DMS153 treated with DMSO at 0.1 percent for 48 hours (cell line): Measurements from ENCODE around the gene NR2F6.
A peak's percentile ranks its signal among the peaks of the same experiment; 100 is the strongest.

Source experiments
- DNase-seq: peaks from one replicate; lab custom pipeline; 2025; ENCODE audit not compliant: unreplicated experiment; lab: John Stamatoyannopoulos, UW

Gene NR2F6

GRCh38 chr19:17264641-17264979, 18.9 kb upstream of the NR2F6 start, which contains the start of gene USHBP1:
Gene USHBP1 (minus strand): TSS chr19:17264745. CDS start chr19:17264299, 446 bp downstream.
- no peak for DNase-seq

DNA sequence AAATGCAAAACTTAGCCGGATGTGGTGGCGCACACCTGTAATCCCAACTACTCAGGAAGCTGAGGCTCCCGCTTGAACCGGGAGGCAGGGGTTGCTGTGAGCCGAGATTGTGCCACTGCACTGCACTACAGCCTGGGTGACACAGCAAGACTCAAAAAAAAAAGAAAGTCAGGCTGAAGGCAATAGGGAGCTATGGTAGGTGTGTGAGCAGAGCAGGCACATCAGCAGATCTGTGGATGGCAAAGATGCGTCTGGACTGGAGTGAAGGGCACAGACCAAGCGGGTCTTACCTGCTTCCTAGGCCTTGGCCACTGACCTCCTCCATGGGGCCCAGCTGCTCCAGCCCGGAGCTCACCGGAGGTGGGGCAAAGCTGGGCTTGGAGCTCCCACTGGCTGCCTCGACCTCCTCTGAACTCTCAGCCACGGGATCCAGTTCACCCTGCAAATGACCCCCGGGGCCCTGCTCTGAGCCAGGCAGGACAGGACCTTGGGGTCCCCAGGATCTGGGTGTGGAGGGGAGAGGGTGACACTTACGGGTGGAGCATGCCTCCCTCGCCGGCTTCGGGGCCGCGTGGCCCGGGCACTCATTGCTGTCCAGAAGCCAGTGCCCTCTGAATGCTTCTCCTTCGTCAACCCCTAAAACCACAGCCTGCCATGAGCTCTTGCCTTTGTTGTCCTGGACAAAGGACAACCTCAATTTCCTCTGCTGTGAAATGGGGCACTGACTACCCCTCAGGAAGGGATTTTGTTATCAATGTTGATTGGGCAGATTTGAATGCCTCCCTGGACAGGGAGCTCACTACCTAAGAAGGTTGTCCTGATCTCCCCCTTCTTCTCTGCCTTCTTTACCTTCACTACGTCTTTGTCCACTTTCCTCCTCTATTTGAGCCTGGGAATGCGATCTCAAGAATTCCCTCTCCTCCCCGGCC, 18.3 kb upstream of the NR2F6 start:
- no peak for DNase-seq

- no peak for DNase-seq
Measured at GRCh38 chr19:17262557-17262956, 16.8 kb upstream of the NR2F6 start.

- DNase-seq, result peak; percentile 80
Measured at GRCh38 chr19:17260842-17261325, 15.2 kb upstream of the NR2F6 start.

GRCh38 chr19:17259934-17260333, 14.2 kb upstream of the NR2F6 start:
- DNase-seq, result no peak

- no peak for DNase-seq
Measured at GRCh38 chr19:17259118-17259780, 13.5 kb upstream of the NR2F6 start.

DNA sequence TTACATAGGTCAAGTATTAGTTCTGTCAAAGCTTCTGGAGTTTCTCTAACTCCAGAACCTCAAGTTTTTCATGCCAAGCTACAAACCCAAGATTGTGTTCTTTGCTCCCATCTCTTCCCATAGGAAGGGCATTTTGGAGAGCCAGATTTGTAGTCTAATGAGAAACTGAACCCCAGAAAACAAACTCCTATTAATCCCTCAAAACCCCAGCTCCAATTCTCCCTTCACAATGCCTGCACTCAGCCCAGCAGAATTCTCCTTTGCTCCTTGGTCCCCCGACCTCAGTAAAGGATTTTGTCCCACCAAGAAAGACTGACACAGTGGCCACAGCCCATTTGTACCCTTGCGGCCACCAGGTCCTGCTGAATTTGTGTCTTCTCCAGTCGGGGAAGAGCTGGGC, 10.4 kb upstream of the NR2F6 start:
- DNase-seq, result no peak

DNA sequence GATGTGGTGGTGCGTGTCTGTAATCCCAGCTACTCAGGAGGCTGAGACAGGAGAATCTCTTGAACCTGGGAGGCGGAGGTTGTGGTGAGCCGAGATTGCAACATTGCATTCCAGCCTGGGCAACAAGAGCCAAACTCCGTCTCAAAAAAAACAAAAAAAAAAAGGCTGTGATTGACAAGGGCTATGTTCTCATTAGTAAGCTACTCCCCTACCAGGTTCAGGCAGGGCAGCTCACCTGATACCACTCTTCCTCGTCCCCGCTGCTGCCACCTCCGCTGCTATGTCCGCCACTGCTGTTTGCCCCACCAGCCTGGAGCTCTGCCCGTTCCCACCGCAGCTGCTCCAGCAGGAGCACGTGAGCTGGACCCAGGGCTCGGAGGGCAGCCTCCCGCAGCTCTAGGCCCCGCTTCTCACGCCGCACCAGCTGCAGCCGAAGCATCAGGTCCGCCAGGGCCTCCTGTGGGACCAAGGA, 9.5 kb upstream of the NR2F6 start:
- no peak for DNase-seq

GRCh38 chr19:17254636-17255035, 8.9 kb upstream of the NR2F6 start:
- DNase-seq, result no peak

GRCh38 chr19:17249887-17250548, 4.3 kb upstream of the NR2F6 start:
- no peak for DNase-seq

- no peak for DNase-seq
Measured at GRCh38 chr19:17248011-17248776, 2.5 kb upstream of the NR2F6 start.

DNA sequence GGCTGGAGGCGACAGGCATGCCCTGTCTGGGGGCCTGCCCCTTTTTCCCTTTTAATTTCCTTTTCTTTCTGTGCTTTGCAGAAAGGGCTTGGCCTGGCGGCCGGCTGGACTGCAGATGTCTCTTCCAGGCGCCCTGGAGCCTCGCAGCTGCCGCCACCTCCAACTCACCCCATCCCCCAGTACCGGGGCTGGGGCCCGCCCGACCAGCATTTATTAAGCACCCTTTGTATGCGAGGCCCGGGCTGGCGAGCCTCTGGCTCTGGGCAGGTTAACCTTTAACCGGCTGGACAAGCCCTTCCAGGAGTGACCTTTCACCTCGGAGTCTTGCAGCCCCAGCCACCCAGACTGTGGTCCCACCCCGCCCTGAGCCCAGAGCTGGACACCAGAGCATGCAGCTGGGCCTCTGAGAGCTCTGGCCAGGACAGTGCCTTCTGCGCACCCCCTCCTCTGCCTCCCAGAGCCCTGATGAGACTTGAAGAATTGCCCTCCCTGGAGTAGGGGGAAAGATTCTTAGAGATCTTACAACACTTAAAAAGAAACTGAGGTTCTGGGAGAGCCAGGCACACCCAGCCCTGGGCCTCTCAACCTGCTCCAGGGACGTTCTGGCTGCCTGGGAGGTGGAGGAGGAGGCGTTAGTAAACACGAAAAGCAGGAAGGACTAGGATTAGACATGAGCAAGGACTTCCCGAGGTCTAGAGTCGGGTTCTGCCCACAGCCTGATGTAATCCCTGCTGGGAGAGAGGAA, 1.1 kb upstream of the NR2F6 start:
- peak; percentile 44 for DNase-seq

DNA sequence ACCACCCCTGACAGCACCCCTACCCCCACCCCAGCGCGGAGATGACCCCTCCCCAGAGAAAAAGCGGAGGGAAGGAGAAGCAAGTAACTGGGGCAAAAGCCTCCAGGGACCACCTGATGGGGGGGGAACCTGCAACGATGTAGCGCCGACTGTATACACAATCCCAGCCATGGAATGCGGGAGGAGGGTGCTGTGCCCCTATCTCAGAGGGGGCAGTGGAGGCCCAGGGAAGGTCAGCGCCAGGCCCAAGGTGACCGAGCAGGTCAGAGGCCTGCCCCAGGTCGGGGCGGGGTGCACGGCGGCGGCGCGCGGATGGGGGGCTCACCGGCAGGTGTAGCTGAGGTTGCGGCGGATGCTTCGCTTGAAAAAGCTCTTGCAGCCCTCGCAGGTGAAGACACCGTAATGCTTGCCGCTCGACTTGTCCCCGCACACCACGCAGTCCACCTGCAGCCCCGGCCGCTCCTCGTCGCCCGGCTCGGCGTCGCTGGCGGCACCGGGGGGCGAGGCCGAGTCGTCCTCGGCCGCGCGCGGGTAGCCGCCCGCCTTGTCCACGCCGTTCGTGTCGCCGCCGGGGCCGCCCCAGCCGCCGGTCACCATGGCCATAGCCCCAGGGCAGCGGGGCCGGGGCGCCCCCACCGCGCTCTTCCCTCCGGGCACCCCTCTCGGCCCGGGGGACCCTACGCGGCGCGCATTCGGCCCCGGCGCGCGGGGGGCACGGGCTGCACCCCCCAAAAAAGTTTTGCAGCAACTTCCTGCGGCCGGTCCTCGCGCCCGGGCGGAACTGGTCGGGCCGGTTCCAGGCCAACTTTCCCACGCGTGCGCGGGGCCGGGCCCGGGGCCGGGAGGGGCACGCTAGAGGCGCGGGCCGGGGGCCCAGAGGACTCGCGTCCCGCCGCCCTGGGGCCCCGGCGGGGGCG, 843 bp downstream of the NR2F6 start:
- no peak for DNase-seq

GRCh38 chr19:17243830-17244617, 1.7 kb downstream of the NR2F6 start:
- no peak for DNase-seq

DNA sequence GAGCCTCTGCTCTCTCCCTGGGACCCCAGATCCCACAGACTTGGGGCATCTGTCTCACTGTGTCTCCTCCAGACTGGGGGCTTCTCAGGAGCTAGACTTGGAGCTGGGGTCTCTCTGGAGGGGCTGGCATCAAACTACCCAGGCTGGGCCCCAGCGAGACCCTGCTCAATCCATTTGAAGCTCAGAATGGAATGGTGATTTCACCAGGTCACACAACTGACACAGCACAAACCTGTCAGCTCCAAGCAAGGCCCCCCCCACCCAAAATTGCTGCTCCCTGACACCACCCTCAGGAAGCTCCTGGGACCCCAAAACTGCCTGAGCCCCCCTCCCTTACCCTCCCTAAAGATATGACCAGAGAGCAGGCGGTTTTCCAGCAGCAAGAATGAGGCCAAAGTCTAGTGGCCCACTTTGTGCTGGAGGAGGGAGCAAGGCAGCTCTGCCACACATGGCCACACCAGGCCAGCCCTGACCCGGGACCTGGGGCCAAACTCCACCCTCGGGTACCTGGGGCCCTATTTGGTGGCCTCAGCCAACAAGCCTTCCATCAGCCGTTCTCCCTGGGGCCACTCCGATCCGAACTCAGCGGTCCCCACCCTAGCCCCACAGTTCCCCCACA, 2.4 kb downstream of the NR2F6 start:
- DNase-seq, result no peak

- DNase-seq, result no peak
Measured at GRCh38 chr19:17242431-17243208, 3.1 kb downstream of the NR2F6 start.

- DNase-seq, result no peak
Measured at GRCh38 chr19:17240826-17241399, 4.8 kb downstream of the NR2F6 start.
